Effector CD4-positive, alpha-beta T cell (primary cell): ENCODE data around the gene PAOX.

Source experiments
- DNase-seq: peaks from one replicate; pipeline ENCODE4 v3.0.0-alpha.2; 2020

The PAOX gene

GRCh38 chr10:133440633-133441285 is 61.7 kb downstream of the PAOX start:
- DNase-seq = no peak
